NCI-H774 (cell line): ENCODE data around the gene DMRTA2.

Experiments
- DNase-seq: peaks from one replicate; lab custom pipeline; 2025; lab: John Stamatoyannopoulos, UW

Gene DMRTA2

GRCh38 chr1:50422946-50423669 is at the start of gene DMRTA2:
Gene DMRTA2 (minus strand): TSS chr1:50423443. CDS start chr1:50421536, 1,907 bp downstream.
- peak; percentile 97 for DNase-seq

- DNase-seq, result no peak
Measured at GRCh38 chr1:50471967-50472366, 48.7 kb upstream of the DMRTA2 start.

- DNase-seq, result no peak
Measured at GRCh38 chr1:50462964-50463363, 39.7 kb upstream of the DMRTA2 start.

GRCh38 chr1:50458507-50458906 is 35.3 kb upstream of the DMRTA2 start:
- DNase-seq, result no peak

GRCh38 chr1:50454911-50455310 is 31.7 kb upstream of the DMRTA2 start:
- no peak for DNase-seq

- peak; percentile 95 for DNase-seq
Measured at GRCh38 chr1:50453266-50453665, 30.0 kb upstream of the DMRTA2 start.

- no peak for DNase-seq
Measured at GRCh38 chr1:50452700-50453099, 29.5 kb upstream of the DMRTA2 start.

- DNase-seq, result no peak
Measured at GRCh38 chr1:50450861-50451653, 27.8 kb upstream of the DMRTA2 start.

- no peak for DNase-seq
Measured at GRCh38 chr1:50447961-50448360, 24.7 kb upstream of the DMRTA2 start.

GRCh38 chr1:50441183-50441582 is 17.9 kb upstream of the DMRTA2 start:
- DNase-seq, result no peak

GRCh38 chr1:50438945-50439344 is 15.7 kb upstream of the DMRTA2 start:
- no peak for DNase-seq

GRCh38 chr1:50436489-50436888 is 13.2 kb upstream of the DMRTA2 start:
- DNase-seq, result no peak

GRCh38 chr1:50430010-50430405 is 6.8 kb upstream of the DMRTA2 start:
- no peak for DNase-seq

- no peak for DNase-seq
Measured at GRCh38 chr1:50427818-50428779, 4.9 kb upstream of the DMRTA2 start.

- no peak for DNase-seq
Measured at GRCh38 chr1:50427086-50427817, 4.0 kb upstream of the DMRTA2 start.

GRCh38 chr1:50426702-50427085 is 3.5 kb upstream of the DMRTA2 start:
- DNase-seq, result no peak

- DNase-seq, result no peak
Measured at GRCh38 chr1:50426108-50426700, 3.0 kb upstream of the DMRTA2 start.

- DNase-seq, result no peak
Measured at GRCh38 chr1:50425376-50426107, 2.3 kb upstream of the DMRTA2 start.

GRCh38 chr1:50424884-50425375 is 1.7 kb upstream of the DMRTA2 start:
- no peak for DNase-seq
